ENCODE results near the gene FKBP15.
"Not testable (repeated sequence)": the region's sequence is repeated elsewhere in the genome, so short reads cannot be mapped to it uniquely, and the experiment has no call there.

FKBP15 gene

DNA sequence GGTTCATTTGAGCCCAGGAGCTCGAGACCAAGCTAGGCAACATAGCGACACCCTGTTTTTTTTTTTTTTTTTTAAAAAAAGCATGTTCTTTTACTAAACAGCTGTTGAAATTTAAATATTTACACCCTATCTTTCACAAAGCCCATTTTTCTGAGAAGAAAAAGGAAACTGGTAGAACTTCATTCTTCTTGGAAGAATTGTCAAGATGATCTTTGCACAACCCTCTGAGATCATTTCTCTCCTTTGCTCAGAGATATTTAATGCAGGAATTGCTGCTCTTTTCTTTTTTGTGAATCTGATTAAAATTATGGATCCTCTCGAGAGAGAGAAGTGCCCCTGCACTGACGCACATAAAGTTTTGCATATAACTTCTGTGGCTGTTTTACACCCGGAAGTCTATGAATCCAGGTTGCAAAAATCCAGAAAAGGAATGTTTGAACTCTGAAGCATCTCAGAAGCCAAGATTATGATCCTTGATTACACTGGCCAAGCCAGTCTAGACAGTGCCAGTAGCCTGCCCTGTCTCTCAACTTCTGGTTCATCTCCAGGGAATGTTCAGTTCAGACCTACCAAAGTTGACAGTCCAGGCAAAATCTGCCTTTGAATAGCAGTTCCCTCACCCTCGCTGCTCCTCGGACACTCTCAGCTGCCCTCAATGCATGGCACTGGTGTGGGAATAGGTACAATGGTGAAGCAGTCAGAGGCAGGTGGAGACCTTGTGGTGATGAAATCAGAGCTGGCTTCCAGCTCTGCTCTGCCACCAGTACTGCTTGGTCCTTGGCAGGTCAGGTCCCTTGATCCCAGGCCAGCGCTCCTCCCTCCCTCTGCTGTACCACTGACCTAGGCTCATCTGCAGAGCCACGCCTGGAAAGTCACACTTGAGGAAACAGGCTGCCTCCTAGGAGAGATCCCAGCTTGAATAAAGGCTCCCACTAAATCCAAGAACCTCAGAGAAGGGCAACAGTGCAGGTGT is 83.6 kb downstream of the FKBP15 start:
- no peak for DNase-seq (ENCODE audit: low read depth)
- in situ Hi-C loops (cut with HindIII; ENCODE audit: low sequenced_read_pairs) = no loop called here
- TF ChIP-seq CTCF (IDR thresholded peaks at IDR 0.05; ENCODE audit: low read depth, low read length, missing control alignments) = no peak
- no peak overlapping the region for H3K4me3 ChIP-seq (ENCODE audit: low read depth, low read length)

DNA sequence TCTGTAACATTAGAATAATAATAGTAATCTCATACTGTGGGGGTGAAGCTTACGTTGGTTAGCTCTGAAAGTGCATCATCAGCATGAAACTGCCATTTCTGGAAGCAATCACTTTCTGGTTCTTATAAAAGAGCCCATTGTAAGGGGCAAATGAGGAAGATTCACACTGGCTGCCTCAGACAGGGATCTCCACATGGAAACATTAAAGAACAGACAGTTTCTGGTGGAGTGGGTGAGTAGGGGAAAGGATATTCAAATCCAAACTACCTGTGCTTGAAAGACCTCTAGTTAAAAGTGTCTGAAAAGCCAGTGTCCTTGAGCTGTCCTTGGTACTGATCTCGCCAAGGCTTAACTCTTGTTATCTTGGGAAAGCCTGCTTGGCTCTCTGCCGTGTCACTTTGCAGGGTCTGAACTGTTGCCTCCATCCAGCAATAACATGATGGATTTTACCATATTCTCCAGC is 89.4 kb downstream of the FKBP15 start:
- in situ Hi-C loops (cut with HindIII; ENCODE audit: low sequenced_read_pairs) = no loop called here
- peak; percentile 12 for DNase-seq (ENCODE audit: low read depth)
- no peak for TF ChIP-seq CTCF (IDR thresholded peaks at IDR 0.05; ENCODE audit: low read depth, low read length, missing control alignments)
- H3K4me3 ChIP-seq (ENCODE audit: low read depth, low read length) = no peak overlapping the region

GRCh38 chr9:113129884-113130283 is 91.2 kb downstream of the FKBP15 start:
- no peak for DNase-seq (ENCODE audit: low read depth)
- in situ Hi-C loops (cut with HindIII; ENCODE audit: low sequenced_read_pairs) = no loop called here

GRCh38 chr9:113129466-113129865 is 91.6 kb downstream of the FKBP15 start:
- in situ Hi-C loops (cut with HindIII; ENCODE audit: low sequenced_read_pairs) = no loop called here
- H3K4me3 ChIP-seq (ENCODE audit: low read depth, low read length) = no peak overlapping the region
- no peak for DNase-seq (ENCODE audit: low read depth)
- TF ChIP-seq CTCF (IDR thresholded peaks at IDR 0.05; ENCODE audit: low read depth, low read length, missing control alignments) = no peak

More at GRCh38 chr9:113129884-113130283, 91.2 kb downstream of the FKBP15 start:
- no peak for TF ChIP-seq CTCF (IDR thresholded peaks at IDR 0.05; ENCODE audit: low read depth, low read length, missing control alignments)
- no peak overlapping the region for H3K4me3 ChIP-seq (ENCODE audit: low read depth, low read length)

- in situ Hi-C loops (cut with HindIII; ENCODE audit: low sequenced_read_pairs) = no loop called here
- TF ChIP-seq CTCF (IDR thresholded peaks at IDR 0.05; ENCODE audit: low read depth, low read length, missing control alignments) = no peak
- H3K4me3 ChIP-seq (ENCODE audit: low read depth, low read length) = no peak overlapping the region
- no peak for DNase-seq (ENCODE audit: low read depth)
Measured at GRCh38 chr9:113125386-113126035, 95.6 kb downstream of the FKBP15 start.

- H3K4me3 ChIP-seq (ENCODE audit: low read depth, low read length); in situ Hi-C loops (cut with HindIII; ENCODE audit: low sequenced_read_pairs); DNase-seq (ENCODE audit: low read depth): not testable (repeated sequence)
Measured at GRCh38 chr9:113118829-113119228, 102.2 kb downstream of the FKBP15 start.
